ENCODE measurements around the gene ARHGAP12.

DNA sequence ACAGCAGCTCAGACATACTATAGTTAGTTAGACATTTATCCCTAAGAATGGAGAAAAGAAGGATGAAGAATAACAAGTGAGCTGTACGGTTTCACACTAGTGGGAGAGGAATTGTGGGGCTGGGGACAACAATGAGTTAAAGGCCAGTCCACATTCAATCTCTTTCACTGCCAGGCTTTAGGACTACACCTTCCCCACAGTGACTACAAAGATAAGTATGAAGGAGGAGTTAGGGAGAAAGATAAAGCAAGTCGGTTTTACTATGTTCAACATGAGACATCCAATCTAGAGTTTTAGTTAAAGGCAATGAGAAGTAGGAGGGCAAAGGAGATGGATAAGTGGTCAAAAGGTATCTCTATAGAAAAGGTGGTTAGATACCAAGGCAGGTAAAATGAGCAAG is 16.3 kb downstream of the ARHGAP12 start:
- TF ChIP-seq POLR2AphosphoS5 (IDR thresholded peaks at IDR 0.05) (no peak), POLR2A (IDR thresholded peaks at IDR 0.05) (no peak)
- TF ChIP-seq, protein P1, sequence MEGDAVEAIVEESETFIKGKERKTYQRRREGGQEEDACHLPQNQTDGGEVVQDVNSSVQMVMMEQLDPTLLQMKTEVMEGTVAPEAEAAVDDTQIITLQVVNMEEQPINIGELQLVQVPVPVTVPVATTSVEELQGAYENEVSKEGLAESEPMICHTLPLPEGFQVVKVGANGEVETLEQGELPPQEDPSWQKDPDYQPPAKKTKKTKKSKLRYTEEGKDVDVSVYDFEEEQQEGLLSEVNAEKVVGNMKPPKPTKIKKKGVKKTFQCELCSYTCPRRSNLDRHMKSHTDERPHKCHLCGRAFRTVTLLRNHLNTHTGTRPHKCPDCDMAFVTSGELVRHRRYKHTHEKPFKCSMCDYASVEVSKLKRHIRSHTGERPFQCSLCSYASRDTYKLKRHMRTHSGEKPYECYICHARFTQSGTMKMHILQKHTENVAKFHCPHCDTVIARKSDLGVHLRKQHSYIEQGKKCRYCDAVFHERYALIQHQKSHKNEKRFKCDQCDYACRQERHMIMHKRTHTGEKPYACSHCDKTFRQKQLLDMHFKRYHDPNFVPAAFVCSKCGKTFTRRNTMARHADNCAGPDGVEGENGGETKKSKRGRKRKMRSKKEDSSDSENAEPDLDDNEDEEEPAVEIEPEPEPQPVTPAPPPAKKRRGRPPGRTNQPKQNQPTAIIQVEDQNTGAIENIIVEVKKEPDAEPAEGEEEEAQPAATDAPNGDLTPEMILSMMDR (IDR thresholded peaks at IDR 0.05) = no peak
